Stimulated activated CD8-positive, alpha-beta memory T cell treated with anti-CD3 and anti-CD28 coated beads, Interleukin-4, amount 100 ng/mL, for 24 hours (primary cell): ENCODE results near the gene GAMT.

Source experiments
- DNase-seq: peaks from one replicate; pipeline ENCODE4 v3.0.0-alpha.2; 2020; ENCODE audit warnings: low read depth

Gene GAMT

DNA sequence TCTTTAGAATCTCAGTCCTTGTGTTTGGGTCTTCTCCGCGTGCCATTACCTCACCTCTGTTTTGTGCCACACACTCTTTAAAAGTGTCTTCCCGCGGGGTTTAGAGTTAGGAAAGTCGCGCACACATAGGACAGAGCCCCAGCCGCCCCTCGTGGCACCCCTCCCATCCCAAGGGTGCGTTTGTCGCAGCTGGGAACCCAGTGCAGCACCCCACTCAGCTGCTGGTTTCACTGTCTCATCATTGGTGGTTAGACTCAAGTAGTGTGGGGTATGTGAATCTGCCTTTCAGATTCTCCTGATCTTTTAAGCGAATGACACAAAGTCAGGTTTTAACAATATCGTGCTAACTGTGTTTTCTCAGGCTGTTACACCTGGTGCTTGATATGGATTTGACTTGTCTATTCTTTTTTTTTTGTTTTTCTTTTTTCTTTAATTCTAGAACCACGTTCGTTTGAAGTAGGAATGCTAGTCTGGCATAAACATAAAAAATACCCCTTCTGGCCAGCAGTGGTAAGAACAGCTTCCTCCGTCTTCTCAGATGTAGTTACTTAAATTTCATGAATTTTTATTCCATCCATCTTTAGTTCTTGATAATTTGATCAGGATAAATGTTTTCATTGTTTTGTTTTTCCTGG lies 37.2 kb downstream of the GAMT start:
- DNase-seq, result no peak

DNA sequence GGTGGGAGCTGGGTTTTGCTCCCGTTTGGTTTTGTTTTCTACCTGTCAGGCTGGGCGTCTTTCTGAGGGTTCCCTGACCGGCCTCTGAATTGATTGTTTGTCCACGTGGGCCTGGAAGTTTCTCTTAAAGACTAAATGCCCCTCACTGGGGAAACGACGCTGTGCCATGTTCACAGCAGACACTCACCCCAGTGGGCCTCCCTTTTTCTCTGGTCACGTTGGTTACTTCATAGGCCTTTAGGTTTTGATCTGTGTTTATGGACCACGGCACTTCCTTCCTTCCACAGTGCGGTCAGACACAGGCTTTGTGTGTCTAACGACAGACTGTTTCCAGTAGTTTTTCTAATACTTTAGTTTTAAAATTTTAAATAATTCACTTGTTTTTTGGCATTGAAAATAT lies 37.7 kb downstream of the GAMT start:
- no peak for DNase-seq

DNA sequence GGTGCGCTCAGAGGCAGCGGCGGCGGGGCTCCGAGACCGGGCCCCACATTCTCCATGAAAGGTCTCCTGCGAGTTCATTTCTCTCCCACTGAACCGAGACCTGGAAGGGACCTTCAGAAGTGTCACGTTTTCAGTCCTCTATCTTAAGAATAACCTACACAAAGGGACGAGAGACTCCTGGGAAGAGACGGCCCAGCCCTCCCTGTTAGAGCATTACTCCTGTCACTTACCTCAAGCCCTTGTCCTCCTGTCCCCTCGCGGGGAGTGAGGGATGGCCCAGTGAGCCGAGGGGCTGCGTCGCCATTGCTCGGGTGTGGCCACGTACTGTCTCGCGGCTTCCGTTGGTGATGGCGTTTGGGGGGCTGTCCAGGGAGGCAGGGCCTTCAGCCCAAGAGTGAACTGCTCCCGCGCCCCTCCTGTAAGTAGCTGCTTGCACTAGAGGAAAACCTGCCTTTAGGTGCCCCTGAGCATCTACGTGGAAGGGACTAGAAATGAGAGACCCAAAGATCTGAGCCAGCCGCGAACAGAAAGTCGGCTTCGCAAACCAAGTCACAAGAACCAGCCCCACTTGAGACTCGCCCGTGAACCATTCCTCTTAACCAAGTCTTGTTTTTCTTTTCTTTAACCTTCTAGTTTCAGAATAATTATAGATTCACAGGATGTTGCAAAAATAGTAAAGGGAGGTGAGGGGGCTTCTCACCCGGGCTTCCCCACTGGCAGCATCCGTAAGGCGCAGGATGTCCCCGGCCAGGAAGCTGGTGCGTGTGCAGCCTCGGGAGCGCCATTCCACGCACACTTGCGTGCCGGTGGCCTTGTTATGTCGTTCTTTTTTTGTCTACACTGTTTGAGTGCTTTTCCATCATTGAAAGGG lies 38.7 kb downstream of the GAMT start:
- DNase-seq, result no peak

- DNase-seq, result no peak
Observed at GRCh38 chr19:1361601-1362386, 39.5 kb downstream of the GAMT start.

DNA sequence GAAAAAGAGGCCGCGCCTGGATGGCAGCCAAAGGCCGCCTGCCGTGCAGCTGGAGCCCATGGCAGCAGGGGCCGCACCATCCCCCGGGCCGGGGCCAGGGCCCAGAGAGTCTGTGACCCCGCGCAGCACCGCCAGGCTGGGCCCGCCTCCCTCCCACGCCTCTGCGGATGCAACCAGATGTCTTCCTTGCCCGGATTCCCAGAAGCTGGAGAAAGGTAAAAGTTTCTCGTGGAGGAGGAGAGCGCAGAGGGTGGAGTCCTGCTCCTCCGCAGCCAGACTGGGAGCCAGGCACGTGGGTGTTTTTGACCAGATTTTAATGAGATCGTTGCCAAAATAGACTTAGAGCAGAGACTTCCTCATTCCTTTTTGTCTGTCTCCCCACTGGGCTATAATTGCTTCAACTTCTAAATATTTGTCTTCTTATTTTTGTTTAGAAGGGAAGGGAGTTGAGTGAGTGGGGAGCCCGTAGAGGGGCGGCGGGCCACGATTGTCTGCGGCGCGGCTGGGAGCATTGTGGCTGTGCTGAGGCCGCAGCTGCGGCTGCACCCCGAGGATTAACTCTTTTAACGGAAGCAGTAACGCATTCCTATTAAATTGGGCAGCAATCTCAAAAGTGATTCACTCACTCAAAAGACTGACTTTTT lies 40.4 kb downstream of the GAMT start:
- DNase-seq, result no peak

DNA sequence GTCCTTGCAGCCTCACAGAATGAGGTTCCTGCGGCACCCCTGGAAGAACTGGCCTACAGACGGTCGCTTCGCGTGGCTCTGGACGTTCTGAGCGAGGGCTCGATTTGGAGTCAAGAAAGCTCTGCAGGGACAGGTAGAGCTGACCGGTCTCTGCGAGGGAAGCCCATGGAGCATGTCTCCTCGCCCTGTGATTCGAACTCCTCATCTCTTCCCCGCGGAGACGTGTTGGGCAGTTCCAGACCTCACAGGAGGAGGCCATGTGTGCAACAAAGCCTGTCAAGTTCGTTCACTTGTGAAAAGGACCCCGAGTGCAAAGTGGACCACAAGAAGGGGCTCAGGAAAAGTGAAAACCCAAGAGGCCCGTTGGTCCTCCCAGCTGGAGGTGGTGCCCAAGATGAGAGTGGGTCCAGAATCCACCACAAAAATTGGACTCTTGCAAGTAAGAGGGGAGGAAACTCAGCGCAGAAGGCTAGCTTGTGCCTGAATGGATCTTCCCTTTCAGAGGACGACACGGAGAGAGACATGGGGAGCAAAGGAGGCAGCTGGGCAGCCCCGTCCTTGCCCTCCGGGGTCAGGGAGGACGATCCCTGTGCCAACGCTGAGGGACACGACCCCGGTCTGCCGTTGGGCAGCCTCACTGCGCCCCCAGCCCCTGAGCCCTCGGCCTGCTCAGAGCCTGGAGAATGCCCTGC lies 41.1 kb downstream of the GAMT start:
- DNase-seq, result no peak

DNA sequence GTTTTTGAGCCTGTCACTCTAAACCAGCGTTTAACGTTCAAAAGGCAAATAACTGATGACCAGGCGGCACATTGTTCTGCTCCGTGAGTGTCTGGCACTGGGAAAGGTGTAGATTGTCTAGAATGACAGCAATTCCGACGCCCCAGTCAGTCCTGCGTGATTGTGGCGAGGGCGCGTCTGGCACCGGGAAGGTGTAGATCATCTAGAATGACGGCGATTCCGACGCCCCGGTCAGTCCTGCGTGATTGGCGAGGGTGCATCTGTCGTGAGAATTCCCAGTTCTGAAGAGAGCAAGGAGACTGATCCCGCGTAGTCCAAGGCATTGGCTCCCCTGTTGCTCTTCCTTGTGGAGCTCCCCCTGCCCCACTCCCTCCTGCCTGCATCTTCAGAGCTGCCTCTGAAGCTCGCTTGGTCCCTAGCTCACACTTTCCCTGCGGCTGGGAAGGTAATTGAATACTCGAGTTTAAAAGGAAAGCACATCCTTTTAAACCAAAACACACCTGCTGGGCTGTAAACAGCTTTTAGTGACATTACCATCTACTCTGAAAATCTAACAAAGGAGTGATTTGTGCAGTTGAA lies 43.7 kb downstream of the GAMT start:
- no peak for DNase-seq

- no peak for DNase-seq
Observed at GRCh38 chr19:1356508-1356865, 44.9 kb downstream of the GAMT start.

DNA sequence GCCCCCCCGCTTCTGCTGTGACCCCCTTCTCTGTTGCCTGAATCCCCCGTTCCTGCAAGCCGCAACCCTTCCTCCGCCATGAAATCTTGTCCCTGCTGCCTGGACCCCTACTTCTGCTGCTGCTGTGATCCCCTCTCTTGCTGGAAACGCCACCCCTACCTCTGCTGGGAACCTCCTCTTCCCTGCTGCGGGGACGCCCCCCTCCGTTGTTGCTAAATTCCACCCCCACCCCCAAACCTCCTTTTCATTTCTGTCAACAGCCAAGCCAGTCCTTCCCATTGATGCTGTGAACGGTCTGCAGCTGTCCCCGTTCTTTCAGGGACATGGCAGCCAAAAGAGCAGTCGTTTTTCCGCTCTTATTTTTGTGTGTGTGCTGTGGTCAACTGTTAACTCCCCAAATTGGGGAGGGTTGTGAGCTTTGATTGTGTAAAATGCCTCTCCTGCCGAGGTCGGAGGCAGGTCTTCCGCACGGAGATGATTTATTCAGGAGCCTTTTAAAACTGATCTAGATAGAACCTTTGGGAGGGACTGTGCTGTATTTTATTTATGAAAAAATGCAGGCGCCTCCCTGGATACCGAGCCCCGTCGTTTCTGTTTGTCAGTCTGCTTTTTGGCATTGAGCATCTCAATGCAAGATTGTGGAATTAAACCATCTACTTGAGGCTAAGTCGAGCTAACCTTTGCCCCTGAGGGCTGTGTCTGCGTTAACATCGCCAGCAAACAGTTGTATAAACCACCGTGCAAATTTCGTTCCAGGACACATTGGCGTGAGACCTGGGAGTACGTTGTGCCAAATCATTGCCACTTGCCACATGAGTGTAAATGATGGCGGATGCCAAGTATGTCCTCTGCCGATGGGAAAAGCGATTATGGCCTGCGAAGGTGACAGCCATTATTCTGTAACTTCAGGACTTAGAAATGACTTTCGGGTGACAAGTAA lies 45.5 kb downstream of the GAMT start:
- DNase-seq, result no peak

DNA sequence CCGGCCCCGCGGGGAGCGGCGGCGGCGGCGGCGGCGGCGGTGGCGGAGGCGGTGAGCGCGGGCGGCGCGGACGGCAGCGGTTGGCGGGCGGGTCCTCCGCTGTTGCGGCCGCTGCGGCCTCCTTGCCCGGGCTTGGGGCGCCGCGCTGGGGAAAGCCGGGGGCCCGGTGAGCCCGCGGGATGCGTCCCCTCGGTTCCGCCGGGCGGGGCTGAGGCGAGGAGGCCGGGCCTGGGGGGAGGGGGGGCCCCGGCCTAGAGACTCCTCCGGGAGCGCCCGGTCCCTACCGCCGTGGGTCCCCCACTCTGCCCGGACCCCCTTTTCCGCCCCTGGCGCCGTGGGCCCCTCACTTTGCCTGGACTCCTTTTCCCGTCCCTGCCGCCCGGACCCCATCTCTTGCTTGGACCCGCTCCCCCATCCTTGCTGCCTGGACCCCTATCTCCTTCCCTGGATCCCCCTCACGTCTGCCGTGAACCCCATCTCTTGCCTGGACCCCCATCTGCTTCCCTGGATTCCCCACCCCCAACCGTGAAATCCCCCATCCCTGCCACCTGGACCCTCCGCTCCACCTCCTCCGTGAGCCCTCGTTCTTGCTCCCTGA lies 46.3 kb downstream of the GAMT start:
- DNase-seq, result no peak

- DNase-seq, result no peak
Observed at GRCh38 chr19:1353144-1353543, 48.2 kb downstream of the GAMT start.

GRCh38 chr19:1351381-1351851 lies 49.9 kb downstream of the GAMT start:
- DNase-seq, result no peak

DNA sequence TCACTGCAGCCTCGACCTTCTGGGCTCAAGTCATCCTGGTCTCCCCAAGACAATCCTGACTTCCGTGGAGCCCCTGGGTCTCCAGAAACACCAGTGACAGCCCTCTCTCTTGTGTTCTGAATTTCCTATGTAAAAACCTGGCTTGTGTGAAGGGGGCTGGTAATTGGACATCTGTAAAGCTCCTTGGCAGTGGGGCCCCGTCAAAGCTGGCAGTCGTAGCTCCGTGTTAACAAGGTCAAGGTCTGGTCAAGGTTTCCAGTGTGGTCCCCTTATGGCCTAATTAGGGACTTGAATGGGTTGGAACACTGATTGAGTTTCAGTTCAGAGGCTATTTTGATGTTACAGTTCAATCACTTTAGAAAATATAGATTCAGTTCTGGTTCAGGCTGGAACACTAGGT lies 50.5 kb downstream of the GAMT start:
- DNase-seq, result no peak

DNA sequence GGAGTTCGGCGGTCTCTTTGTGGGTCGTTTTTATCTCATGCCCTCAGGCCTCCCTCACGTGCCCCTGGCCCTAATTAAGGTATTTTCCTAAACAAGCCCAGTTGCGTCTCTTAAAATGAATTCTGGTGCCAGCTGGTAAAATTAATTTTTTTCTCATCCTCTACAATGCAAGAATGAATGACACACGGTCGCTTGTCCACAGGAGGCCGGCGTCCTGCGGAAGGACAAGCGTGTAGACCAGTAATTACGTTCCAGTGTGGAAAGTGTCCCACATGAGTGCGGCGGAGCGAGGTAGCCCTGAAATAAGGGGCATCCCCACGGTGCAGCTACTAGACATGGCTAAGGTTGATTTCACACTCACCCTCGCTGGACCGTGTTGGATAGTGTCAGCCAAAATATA lies 52.1 kb downstream of the GAMT start:
- DNase-seq, result no peak
